Stimulated activated CD4-positive, alpha-beta T cell treated with anti-CD3 and anti-CD28 coated beads, Interleukin-12 subunit alpha, Interleukin-12 subunit beta, amount 100 ng/mL, for 24 hours (primary cell): ENCODE measurements around the gene SLC8A1.

Experiments used
- DNase-seq, 2 experiments: peaks; one replicate each; pipeline ENCODE4 v3.0.0-alpha.2; 2020; ENCODE audit warnings: low read depth in 2 of 2

SLC8A1 gene

DNA sequence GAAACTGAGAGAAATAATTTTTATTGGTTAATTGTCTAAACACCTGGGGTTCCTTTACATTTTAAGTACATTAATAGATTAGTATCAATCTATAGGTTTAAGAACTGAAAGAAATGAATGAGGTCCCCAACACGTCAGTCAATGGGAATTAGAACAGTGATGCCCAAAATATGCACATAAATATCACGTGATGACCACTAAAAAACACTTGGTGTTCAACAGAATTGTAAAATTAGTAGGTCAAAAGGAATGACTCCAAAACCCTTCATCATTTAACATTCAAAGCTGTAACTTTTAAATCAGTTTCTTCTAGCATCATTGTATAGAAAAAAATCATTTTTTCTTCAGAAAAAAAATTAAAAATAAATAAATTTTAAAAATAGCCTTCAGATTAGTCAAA lies 140.9 kb downstream of the SLC8A1 start:
- DNase-seq, result no peak

DNA sequence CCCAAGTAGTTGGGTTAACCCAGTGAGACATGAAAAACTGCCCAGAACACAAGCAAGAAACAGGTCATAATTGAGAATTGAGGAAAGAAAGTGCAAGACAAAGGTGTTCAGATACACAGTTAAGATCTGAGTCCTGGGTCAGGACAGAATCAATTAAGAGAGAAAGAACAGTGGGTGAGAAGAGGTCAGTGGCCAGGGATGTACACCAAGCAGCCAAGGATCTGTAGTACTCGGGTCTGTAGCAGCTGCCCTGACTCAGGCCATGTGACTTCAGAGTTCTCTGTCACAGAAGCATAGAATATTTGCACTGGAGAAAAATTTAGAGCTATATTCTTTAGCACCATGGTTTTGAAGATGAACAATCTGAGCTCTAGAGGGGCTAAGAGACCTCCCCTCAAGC lies 141.6 kb downstream of the SLC8A1 start:
- DNase-seq, result no peak

DNA sequence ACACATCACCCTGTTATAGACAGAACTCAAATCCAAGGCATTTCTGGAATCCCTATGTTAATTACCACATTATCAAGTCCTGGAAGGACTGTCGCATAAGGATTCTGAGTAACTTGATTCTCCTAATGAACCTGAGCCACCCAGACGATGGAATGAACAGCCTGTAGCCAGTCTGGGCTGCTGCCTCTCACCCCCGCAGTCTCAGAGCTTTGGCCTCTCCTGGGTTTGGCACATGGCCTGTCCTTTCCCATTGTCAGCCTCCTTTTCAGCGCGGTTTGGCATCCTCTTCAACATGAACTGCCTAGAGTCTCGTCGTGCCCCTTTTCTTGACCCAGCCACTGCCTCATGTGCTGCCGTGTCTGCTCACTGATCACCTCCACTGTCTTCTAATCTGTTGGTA lies 147.6 kb downstream of the SLC8A1 start:
- DNase-seq, result no peak

DNA sequence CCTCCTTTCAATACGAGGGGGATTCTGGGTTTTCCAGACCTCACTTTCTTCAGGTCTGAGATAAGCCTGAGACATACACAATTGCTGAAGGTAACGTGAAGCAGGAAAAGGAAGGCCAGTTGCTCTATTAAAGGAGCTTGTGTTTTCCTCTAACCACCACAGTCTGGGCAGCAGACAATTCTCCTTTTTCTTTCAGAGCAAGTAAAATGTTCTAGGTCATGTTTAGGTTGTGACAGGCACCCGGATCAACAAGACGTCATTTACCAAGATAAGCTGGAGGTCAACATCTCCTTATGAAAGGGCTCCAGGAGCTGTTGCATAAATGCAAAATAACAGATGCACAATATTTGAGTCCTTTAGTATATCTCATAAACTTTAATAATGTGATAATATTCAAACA lies 148.1 kb downstream of the SLC8A1 start:
- no peak for DNase-seq

DNA sequence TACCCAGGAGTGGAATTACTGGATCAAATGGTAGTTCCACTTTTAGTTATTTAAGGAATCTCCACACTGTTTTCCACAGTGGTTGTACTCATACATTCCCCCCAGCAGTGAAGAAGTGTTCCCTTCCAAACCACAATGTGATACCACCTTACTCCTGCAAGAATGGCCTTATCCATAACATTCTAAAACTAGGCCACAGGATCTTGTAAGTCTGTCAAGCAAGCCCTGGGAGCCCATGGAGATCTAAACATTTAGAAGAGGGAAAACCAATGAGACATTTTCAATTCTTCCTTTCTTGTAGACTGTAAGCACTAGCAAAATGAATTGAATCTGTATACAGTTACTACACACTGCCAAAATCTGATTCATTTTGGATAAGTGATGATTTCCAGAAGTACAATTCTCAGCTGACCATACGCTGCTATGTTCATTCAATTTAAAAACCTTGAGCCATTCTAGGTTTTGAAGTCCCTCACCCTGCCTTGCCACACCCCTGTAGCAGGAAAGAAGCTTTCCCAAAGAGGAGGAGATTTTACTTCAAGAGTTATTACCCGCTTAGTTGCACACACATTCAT lies 149.1 kb downstream of the SLC8A1 start:
- no peak for DNase-seq

DNA sequence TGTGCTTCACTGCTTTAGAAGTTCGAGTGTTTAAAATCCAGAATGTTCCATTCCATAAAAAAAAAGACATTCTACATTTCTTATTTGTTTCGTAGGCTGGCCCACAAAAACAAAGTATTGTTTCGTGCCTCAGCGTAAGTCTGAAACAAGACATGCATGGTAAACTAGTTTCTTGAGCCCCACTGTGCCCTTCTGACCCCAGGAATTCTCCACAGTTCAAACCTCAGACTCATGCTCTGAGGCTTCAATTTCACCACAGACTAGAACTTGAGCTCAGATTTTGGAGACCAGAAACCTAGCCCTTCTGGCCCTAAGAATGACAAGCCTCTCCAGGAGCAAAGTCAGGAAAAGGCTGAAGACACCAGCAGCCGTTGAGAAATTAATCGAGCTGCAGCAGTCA lies 151.5 kb downstream of the SLC8A1 start:
- no peak for DNase-seq

DNA sequence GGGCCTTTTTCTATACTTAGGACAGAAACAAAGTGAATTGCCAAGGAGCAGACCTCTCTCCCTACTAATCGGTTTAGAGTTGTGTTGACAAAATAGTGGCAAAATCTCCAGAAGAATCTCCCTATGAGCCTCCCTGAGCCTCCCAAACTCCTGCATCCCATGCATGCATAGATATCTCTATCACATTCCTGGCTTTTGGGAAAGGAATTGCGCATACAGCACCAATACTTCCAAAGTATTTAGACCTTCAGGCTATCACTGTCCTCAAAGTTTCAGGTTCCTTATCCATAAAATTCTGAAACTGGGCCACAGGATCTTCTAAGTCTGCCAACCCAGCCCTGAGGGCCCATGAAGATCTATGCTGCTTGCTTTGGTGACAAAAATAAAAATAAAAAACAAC lies 152.1 kb downstream of the SLC8A1 start:
- no peak for DNase-seq

DNA sequence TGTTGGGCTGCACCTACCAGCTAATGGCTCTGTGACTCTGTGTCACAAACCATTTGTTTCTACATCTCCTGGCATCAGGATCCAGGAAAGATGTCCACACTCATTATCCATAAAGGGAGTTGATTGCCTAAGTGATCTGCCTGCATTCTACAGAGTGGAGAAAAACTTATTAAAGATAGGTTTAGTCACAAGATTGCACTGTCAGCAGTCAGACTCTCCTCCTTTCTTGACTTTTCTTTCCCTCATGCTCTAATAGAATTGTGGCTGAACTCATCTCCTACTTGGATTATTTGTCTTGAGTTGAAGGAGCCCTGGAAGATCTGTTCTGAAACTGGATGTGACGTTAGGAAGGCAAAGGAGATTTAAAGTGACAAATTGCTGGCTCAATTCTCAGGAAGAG lies 152.7 kb downstream of the SLC8A1 start:
- DNase-seq, result no peak

DNA sequence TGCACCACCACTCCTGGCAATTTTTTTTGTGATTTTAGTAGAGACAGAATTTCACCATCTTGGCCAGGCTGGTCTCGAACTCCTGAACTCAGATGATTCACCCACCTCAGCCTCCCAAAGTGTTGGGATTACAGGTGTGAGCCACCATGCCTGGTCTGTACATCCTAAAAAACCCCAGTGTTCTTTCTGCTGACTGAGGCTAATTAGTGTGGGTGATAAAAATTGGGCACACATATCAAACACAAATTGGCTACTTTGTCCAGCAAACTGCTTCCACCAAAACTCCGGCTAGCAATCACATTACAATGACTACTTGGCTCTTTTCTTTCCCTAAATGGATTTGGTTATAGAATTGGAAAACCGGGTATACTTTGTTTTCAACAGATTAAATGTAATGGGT lies 153.9 kb downstream of the SLC8A1 start:
- no peak for DNase-seq

DNA sequence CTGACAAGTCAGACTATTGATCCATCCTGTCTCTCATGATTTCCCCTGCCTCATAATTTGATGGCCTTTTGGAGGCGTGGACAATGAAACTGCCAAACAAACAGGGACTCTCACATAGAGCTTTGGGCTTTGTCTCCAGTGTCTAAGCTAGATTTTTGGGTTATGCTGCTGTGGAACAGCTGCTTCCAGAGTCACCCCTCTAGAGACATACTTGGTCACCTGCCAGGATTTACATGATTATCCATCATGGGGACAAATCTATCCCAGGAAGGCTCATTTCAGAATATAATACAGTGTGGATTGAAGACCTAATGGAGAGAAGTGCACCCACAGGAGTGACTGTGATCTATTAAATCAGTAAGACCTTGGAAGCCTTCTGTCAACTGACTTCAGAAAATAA lies 159.6 kb downstream of the SLC8A1 start:
- DNase-seq, result no peak

DNA sequence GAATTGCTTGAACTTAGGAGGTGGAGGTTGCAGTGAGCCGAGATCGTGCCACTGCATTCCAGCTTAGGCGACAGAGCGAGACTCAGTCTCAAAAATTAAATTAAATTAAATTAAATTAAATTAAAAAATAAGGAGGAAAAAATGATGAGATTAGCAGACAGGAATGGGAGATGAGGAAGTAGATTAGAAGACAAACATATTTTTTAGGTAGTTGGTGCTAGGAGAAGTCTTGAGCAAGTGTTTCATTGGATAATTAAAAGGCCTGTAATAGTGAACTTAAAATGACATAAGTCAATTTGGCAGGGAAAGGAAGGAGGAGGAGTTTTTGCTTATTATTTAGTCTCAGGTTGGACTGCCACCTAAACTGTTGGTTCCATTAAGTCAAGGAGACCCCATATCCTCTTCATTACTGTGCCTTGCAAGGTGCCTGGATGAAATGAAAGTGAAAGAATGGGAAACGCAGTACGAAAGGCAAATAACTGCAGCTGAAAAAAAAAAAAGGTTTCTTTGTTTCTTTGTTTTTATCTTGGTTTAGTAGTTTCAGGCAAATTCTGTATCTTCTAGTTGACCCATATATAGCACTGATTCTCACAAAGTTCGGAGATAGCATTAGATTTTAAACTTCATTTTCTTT lies 162.0 kb downstream of the SLC8A1 start:
- DNase-seq, result no peak

DNA sequence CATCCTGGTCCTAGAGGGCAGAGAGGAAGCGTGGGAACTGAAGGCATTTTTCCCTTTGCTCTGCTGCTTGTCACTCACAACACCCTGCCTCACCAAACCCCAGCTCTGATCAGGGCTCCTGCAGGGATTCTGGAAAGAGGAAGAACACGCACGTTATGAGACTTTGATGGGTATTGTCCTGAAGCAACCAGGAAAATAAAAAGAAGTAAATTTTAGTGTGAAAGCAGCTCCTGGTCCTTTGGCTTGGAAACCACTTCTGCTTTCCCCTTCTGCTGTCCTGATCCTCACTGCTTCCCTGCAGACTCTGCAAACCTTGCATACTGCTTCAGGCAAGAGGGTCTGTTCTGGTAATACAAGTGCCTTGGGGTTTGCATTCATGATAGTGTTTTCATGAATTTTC lies 164.1 kb downstream of the SLC8A1 start:
- no peak for DNase-seq

DNA sequence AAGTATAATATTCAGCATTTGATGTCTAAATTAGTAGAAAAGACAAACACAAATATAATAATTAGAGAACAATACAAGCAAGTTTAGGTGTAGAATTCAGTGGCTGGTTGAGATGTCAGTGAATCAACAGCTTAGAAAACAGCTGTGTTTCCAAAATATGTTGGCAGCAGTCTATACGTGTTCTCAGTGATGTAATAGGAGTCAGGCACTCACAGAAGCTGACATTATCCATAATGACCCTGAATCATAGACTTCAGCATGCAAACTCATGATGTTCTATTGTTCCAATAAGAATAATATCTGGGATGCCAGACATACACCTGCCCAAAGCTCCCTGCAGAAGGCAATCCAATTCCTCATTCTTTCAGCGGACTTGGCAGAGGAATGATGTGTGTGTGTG lies 164.7 kb downstream of the SLC8A1 start:
- no peak for DNase-seq

DNA sequence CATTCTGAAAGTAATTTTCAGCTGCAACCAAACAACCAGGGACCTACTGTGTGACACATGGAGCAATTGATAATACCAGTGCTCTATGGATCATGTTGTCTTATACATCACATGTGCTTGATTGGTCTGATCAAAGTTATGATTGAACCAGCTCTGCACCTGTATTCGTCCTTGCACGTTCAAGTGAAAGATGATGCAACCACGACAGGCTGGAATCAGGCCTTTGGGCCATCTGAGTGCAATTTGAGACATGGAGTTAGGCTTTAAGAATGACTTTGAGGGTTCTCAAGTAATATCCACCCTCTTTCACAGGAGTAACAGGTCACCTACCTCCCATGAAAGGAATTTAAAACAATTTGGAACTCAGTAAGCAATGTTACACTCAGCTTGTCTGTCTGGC lies 165.2 kb downstream of the SLC8A1 start:
- DNase-seq, result no peak

DNA sequence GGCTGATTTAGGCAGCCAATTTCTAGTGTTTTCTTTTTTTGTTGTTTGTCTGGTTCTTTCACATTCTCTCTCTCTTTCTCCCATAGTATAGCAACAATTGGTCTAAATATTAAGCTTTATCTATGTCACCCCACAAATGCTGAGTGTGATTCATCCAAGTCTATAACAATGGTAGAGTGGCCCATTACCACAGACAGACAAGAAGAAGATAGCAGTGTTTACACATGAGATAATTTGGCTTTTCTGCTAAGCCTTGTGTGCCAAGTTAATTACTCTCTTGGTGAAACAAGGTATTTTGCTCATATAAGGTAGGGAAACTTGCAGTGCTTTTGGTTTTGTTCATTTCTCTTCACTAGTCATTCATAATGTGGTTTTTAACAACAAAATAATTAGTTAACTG lies 166.5 kb downstream of the SLC8A1 start:
- DNase-seq, result no peak

DNA sequence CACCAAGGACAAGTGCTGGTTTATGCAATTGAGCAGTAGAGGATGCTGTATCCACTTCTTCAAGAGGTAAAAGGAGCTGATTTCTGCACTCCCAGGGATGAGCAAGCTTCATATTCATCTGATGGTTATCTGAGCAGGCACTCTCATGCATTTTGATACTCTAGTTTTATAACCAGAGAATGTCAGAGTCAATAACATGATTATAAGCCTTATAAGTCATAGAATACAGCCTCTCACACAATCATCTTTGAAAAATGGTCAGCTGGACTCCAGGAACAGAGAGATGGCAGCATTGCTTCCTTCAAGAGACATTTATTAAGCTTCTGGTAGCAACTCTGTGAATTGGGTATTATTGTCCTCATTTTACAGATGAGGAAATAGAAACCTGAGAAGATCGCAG lies 167.1 kb downstream of the SLC8A1 start:
- DNase-seq, result no peak

DNA sequence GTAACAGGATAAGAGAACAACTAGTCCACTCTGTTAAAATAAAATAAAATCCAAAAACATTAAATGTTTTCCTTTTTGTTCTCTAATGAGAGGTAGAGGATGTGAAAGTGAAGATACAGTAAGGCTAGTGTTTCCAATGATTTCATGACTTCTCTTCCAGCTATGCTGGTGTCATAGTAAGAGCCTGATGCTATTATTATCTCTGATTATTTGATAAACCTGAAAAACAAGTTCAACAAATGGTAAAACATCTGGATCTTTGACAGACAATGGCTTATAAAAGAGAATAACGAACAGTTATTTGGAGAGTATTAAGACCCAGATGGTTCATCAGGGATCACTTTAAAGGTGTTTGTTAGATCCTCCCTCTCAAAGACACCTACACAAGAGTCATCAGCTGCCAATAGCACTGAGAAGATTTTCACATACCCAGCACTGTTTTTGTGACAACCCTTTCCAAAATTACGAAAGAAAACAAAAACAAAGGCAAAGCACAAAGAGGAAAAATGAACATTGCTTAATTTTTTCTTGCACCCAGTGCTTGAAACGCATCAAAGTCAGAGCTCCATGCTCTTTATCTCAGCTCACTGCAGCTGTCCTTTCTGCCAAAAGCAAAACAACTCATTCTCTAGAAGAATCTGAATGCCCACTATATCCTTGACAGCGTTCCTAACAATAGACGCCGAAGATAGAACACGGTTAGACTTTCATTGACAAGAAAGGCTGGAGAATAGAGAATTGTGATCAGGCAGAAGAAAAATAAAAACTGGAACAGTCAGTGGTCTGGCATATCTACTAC lies 168.6 kb downstream of the SLC8A1 start:
- no peak for DNase-seq

DNA sequence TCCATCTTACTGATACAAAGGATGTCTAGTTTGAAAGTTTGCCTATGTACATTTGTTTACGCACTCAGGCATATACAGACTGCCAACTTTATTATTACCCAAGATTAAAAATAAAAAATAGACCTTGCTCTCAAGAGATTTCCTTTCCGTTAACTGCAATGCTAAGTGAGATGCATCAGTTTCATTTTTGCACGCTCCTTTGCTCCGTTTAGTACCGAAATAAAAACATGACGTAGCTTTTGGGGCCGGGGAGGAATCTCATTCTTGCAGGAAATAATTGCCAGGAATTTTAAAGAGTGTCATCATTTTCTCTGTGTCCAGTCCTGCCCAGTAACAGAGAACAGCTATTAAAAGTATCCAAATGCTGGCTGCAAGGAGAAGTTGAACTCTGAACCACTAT lies 169.5 kb downstream of the SLC8A1 start:
- no peak for DNase-seq

DNA sequence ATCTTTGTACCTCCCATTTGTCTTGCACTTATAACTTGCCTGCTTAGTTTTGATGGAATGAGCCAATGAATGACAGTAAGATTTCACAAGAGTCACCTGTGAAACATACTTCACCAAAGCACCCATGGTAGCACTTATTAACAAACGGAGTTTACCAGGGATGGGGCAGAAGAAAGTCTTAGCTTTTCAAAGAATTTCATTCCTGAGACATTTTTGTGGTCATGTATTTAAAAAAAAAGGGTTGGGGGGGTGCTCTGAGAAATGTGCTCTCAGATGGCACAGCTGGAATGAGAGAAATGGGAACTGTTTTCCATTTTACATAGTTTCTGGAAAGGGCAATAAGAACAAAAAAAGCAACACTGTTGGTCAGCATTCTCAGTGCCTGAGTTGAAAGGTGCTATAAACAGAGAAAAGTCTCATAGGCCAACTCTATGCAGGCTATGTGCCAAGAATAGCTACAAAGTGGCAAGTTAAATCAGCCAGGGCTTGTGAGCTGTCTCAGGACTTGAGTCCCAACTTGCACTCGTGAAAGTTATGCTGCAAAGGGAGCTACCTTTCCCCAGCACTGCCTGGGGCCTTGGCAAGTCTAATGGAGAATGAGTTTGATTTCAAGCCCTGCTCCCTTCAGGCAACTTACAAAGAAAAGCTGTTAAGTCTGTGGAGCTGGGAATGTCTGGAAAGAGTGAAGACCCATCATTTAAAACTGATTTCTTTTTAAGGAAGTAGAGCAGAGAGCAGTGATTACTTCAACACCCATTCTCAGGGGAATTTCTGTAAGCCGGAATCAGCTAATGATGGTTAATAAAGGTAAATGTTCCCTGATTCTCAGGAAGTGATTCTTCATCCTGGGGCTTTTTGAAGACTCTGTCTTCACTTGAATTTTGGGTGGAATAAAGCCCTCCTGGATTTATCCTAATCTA lies 170.6 kb downstream of the SLC8A1 start:
- DNase-seq, result no peak

DNA sequence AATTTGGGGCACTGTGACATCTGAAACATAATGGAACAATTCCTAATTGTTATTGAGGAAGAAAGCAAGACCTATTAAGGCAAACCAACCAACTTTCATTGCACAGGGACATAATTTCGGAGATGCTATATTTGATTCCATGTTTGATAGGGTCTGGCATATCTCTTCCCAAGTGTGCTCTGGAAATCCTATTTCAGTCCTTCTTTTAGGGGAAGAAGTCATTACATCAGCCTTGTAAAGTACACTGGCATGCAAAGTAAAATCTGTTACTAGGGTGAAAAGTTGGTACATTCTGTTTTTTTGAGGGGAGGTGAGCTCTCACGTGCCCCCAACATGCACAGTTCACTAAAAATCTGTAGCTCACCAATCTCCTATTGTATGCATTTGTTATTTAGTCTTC lies 172.4 kb downstream of the SLC8A1 start:
- no peak for DNase-seq

DNA sequence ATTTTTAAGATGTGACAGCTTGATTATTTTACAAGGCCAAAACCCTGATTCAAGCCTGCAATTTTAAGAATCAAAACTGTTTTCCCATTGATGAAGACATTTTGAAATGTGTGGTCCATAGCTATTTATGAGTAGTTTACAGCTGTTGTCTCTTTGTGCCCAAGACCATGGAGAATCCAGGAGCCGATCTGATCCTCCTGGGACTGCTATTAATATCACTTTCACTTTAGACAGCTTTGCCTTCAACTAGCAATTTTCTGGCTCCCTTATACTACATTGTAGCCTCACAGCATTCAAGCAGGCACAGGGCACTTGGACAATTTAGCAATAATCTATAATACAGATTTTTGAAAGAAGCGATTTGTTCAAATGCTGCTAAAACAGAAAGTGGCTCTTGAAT lies 172.9 kb downstream of the SLC8A1 start:
- DNase-seq, result no peak

DNA sequence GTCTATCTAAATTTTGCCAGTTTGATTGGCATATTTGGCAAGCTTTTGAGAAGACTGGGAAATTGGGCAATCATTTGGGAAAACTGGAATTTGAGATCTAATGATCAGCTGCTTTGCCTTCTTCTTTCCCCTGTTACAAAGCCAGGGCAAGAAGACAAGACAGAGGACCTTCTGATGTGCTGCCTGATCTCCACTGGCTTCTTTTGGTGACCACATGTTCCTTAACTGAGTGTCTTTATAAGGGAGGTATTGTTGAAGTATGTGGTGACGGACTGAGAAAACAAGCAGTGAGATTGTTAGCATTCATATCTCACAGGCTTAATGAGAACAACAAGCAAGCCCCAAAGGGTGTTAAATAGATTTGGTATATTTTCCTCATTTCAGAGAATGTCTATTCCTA lies 175.8 kb downstream of the SLC8A1 start:
- no peak for DNase-seq
